Smooth muscle cell (in vitro differentiated cells): Measurements from ENCODE around the gene SH3RF2. TPM values are rescaled to one million over a fixed set of nuclear protein-coding genes. Genes with fewer than 3 reads are reported as not detected.

Experiments
- DNase-seq: peaks from one replicate; lab custom pipeline; 2025; ENCODE audit not compliant: unreplicated experiment; lab: John Stamatoyannopoulos, UW
- H2AFZ ChIP-seq: fragments of 200-600 bp; sonication (generic); 2 replicates; pipeline ENCODE4 v1.6.0; 2016; ENCODE audit warnings: antibody characterized with exemption, low read depth, mild to moderate bottlenecking
- H3F3A ChIP-seq: fragments of 200-600 bp; sonication (generic); 2 replicates; pipeline ENCODE4 v1.6.0; 2017; ENCODE audit warnings: antibody characterized with exemption, low read depth
- H3K27ac ChIP-seq: fragments of 200-600 bp; sonication (generic); 2 replicates; pipeline ENCODE4 v1.5.1; 2016; ENCODE audit warnings: low read depth, mild to moderate bottlenecking
- H3K27me3 ChIP-seq: fragments of 200-600 bp; sonication (generic); 2 replicates; pipeline ENCODE4 v1.6.1; 2016; ENCODE audit warnings: low read depth, mild to moderate bottlenecking
- H3K36me3 ChIP-seq: fragments of 200-600 bp; sonication (generic); 2 replicates; pipeline ENCODE4 v1.5.1; 2016; ENCODE audit warnings: low read depth
- H3K4me1 ChIP-seq: fragments of 200-600 bp; sonication (generic); 2 replicates; pipeline ENCODE4 v1.5.1; 2016; ENCODE audit warnings: low read depth
- H3K4me2 ChIP-seq: fragments of 200-600 bp; sonication (generic); 2 replicates; pipeline ENCODE4 v1.6.0; 2016; ENCODE audit warnings: mild to moderate bottlenecking
- H3K4me3 ChIP-seq: fragments of 200-600 bp; sonication (generic); 2 replicates; pipeline ENCODE4 v1.5.1; 2016; ENCODE audit warnings: mild to moderate bottlenecking
- H3K79me2 ChIP-seq: fragments of 200-600 bp; sonication (generic); 2 replicates; pipeline ENCODE4 v1.6.0; 2016; ENCODE audit warnings: low read depth, mild to moderate bottlenecking
- H3K9ac ChIP-seq: fragments of 200-600 bp; sonication (generic); 2 replicates; pipeline ENCODE4 v1.6.0; 2016; ENCODE audit warnings: low read depth
- H3K9me3 ChIP-seq: fragments of 200-600 bp; sonication (generic); replicated peaks from 2 replicates; pipeline ENCODE4 v1.5.1; 2016; ENCODE audit warnings: low read depth
- H4K20me1 ChIP-seq: fragments of 200-600 bp; sonication (generic); 2 replicates; pipeline ENCODE4 v1.6.0; 2016; ENCODE audit warnings: low read depth
- WGBS: methylation state at CpG from one replicate; pipeline ENCODE4 v1.1.7; 2016; ENCODE audit warnings: low lambda C conversion rate; 5-methylcytosine and 5-hydroxymethylcytosine counted together
- polyA plus RNA-seq: library from polyadenylated mRNA; unstranded; fragments of >200 nt; fragmentation: Nextera tagmentation; extraction: Ambion mirVana; gene quantifications from 2 replicates; pipeline ENCODE4 v1.2.1, GENCODE V29; 2016
- total RNA-seq: library from RNA; depleted of rRNA; stranded (reverse); fragments of >200 nt; gene quantifications from 2 replicates; pipeline ENCODE4 v1.2.3, GENCODE V29; 2014
- TF ChIP-seq, protein P1 (sequence below): fragments of 200-600 bp; sonication (generic); IDR thresholded peaks from 2 replicates; pipeline ENCODE4 v1.5.1; 2017; ENCODE audit warnings: borderline replicate concordance, mild to moderate bottlenecking, antibody characterized with exemption; ENCODE audit not compliant: insufficient read depth, poor library complexity, severe bottlenecking

The SH3RF2 gene
- total and polyA plus RNA-seq, 2 experiments from 2014 or later = 1.0 to 2.0 TPM

DNA sequence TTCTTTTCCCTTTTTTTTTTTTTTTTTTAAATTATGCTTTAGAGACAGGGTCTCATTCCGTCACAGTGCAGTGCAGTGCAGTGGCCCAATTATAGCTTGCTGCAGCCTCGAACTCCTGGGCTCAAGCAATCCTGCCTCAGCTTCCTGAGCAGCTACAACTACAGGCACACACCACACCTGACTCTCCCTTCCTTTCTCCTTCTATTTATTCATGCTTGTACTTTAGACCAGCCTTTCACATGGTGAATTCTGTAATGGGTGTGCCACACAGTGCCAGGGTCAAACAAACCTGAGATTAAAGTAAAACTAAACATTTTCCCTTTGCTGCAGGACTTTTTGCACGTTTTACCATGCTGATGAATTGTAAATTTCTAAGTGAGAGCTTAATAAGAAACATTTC is 8.0 kb downstream of the SH3RF2 start:
- Histone ChIP-seq H3K4me1 (peaks cover 17% of the 10 kb centered on the region), H3K36me3 (no peaks in the 10 kb centered on the region), H3K9me3 (no peaks in the 10 kb centered on the region), H3K4me2 (no peak overlapping the region), H3K27ac (no peak overlapping the region), H3K27me3 (peaks cover 19% of the 10 kb centered on the region), H3K79me2 (no peaks in the 10 kb centered on the region), H3F3A (peaks cover 10% of the 10 kb centered on the region), H2AFZ (no peak overlapping the region), H3K9ac (no peak overlapping the region), H3K4me3 (no peak overlapping the region), H4K20me1 (no peaks in the 10 kb centered on the region)
- DNase-seq = no peak
- WGBS = 87% methylated on average over 3 of the region's 3 CpGs
- TF ChIP-seq, protein P1, sequence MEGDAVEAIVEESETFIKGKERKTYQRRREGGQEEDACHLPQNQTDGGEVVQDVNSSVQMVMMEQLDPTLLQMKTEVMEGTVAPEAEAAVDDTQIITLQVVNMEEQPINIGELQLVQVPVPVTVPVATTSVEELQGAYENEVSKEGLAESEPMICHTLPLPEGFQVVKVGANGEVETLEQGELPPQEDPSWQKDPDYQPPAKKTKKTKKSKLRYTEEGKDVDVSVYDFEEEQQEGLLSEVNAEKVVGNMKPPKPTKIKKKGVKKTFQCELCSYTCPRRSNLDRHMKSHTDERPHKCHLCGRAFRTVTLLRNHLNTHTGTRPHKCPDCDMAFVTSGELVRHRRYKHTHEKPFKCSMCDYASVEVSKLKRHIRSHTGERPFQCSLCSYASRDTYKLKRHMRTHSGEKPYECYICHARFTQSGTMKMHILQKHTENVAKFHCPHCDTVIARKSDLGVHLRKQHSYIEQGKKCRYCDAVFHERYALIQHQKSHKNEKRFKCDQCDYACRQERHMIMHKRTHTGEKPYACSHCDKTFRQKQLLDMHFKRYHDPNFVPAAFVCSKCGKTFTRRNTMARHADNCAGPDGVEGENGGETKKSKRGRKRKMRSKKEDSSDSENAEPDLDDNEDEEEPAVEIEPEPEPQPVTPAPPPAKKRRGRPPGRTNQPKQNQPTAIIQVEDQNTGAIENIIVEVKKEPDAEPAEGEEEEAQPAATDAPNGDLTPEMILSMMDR = no peak

DNA sequence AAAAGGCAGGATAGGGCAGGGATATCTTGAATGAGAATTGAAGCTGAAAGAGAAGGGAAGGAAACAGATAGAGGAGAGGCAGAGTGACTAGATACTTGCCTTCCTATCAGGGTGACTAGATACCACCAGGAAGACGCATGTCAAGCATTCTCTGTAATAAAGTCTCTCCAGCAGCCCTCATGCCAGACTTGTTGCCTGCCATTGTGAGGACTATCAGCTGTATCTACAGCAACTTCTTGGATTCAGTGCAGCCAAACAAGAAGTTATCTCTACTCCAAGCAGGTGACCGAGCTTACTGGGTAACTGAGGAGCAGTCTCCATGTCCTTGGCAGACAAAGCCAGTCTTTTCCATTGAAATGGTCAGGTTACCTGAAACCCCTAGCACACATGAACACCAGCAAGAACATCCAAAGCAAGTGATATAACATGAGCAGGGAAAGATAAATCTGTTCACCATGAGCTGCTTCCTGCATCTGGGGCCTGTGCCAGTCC is 9.3 kb downstream of the SH3RF2 start:
- peak overlapping the region; percentile 41 for H3K27ac ChIP-seq
- no peak for DNase-seq
- H2AFZ ChIP-seq = no peak overlapping the region
- H3K9me3 ChIP-seq = no peaks in the 10 kb centered on the region
- TF ChIP-seq, protein P1 = no peak
- H3K79me2 ChIP-seq = no peaks in the 10 kb centered on the region
- H3K4me2 ChIP-seq = peak overlapping the region; percentile 24
- 74% methylated on average over 2 of the region's 2 CpGs for WGBS
- H3K9ac ChIP-seq = no peak overlapping the region
- H3F3A ChIP-seq = peaks cover 14% of the 10 kb centered on the region
- H4K20me1 ChIP-seq = no peaks in the 10 kb centered on the region
- H3K36me3 ChIP-seq = no peaks in the 10 kb centered on the region
- no peak overlapping the region for H3K4me3 ChIP-seq
- peaks cover 5% of the 10 kb centered on the region for H3K27me3 ChIP-seq
- peaks cover 24% of the 10 kb centered on the region for H3K4me1 ChIP-seq

DNA sequence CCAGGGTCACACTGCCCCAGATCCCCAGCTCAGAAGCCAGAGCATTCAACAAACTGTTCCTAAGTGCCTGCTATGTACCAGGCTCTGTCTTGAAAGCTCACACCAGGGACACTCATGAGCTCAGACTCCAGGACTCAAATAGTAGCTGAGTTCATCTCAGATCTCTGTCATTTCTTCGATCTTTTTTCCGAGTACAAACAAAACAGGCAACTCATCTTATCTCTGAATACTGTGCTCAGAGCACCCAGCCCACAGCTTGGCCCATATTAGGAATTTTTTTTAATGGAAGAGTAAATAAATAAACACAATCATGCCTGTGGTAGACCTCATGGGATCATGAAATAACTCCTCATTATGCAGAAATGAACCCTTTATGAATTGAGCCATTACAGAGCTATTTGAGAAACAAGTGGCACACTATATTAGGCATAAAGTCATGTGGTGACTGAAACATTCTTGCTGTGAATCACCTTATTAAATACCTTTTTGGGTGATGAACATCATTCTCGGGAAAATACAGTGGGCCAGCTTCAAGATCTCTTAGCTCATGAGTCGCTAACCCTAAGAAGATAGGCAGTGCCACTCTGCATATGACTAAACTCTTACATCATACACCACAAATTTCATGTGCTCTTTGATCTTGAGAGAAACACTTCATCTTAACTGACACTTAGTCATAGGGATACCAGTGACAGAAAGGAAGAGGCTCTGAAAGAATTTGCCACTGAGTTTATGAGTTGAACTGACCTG is 9.9 kb downstream of the SH3RF2 start:
- no peaks in the 10 kb centered on the region for H3K79me2 ChIP-seq
- H3K27ac ChIP-seq = peak overlapping the region; percentile 41
- peaks cover 16% of the 10 kb centered on the region for H3F3A ChIP-seq
- H4K20me1 ChIP-seq = no peaks in the 10 kb centered on the region
- H3K9me3 ChIP-seq = no peaks in the 10 kb centered on the region
- H2AFZ ChIP-seq = no peak overlapping the region
- no peak overlapping the region for H3K9ac ChIP-seq
- H3K4me2 ChIP-seq = peak overlapping the region; percentile 70
- H3K36me3 ChIP-seq = no peaks in the 10 kb centered on the region
- peaks cover 5% of the 10 kb centered on the region for H3K27me3 ChIP-seq
- TF ChIP-seq, protein P1 = no peak
- H3K4me3 ChIP-seq = no peak overlapping the region
- DNase-seq = no peak
- H3K4me1 ChIP-seq = peaks cover 31% of the 10 kb centered on the region
- 6% methylated on average over 4 of the region's 4 CpGs for WGBS

DNA sequence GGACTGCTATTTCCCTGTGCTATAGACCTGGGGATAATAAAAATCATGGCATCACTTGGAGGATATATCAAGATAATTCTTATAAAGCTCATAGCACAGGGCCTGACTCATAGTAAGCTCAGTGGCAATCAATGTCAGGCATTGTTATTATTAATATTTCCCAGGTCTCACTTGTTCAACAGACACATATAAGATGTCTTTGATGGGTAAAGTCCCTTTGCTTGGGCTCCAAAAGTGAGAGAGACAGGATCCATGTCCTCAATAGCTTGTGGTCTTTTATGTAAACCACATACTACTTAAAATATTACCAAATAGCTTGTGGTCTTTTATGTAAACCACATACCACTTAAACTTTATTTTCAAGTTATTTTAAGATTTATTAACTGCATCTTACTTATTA is 11.2 kb downstream of the SH3RF2 start:
- no peaks in the 10 kb centered on the region for H3K36me3 ChIP-seq
- no peak overlapping the region for H3K27ac ChIP-seq
- TF ChIP-seq, protein P1 = no peak
- H4K20me1 ChIP-seq = no peaks in the 10 kb centered on the region
- no peak overlapping the region for H3K4me3 ChIP-seq
- H3K9ac ChIP-seq = no peak overlapping the region
- H2AFZ ChIP-seq = no peak overlapping the region
- peaks cover 31% of the 10 kb centered on the region for H3K4me1 ChIP-seq
- DNase-seq = no peak
- H3K4me2 ChIP-seq = peak overlapping the region; percentile 70
- peaks cover 5% of the 10 kb centered on the region for H3K27me3 ChIP-seq
- H3K9me3 ChIP-seq = no peaks in the 10 kb centered on the region
- H3F3A ChIP-seq = peaks cover 16% of the 10 kb centered on the region
- H3K79me2 ChIP-seq = no peaks in the 10 kb centered on the region
